ENCODE measurements around the gene CD300H. TPM values are rescaled to one million over a fixed set of nuclear protein-coding genes. Genes with fewer than 3 reads are reported as not detected.
"Not testable (repeated sequence)": the region's sequence is repeated elsewhere in the genome, so short reads cannot be mapped to it uniquely, and the experiment has no call there.

CD300H gene
- total and polyA plus RNA-seq, 11 donors: 0.30 to 1.5 (median 0.69) TPM; not detected in 7

DNA sequence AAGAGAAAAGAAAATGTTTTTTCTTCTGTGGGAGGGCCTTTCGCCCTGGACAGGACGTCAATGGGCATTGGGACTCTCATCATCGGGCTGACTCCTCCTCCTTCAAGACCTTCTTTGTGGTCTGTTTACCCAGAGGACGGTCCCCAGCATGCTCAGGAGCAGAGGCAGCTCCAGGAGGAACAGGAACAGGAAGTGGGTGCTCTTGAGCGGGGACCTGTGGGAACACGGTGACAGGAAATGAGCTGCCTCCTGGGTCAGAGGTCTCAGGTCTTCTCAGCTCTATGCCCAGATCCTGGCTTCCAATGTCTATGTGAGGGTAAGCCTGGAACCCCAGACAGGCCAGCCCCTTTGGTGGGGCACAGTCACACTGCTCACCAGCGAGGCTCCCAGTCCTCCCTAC lies 12.6 kb upstream of the CD300H start:
- intact Hi-C loops (cut with DNase I): no loop called here
- Histone ChIP-seq H3K9me3 (peaks cover 0 to 3% (median 0%) of the 10 kb centered on the region in 12 donors), H3K27ac (no peak overlapping the region), H3K4me1 (peaks cover 0 to 7% (median 0%) of the 10 kb centered on the region in 12 donors), H3K27me3 (peaks cover 0 to 7% (median 0%) of the 10 kb centered on the region in 9 donors), H3K36me3 (no peaks in the 10 kb centered on the region), H3K4me3 (no peak overlapping the region)
- DNase-seq (no peak), ATAC-seq (no peak)
- TF ChIP-seq, protein P1, sequence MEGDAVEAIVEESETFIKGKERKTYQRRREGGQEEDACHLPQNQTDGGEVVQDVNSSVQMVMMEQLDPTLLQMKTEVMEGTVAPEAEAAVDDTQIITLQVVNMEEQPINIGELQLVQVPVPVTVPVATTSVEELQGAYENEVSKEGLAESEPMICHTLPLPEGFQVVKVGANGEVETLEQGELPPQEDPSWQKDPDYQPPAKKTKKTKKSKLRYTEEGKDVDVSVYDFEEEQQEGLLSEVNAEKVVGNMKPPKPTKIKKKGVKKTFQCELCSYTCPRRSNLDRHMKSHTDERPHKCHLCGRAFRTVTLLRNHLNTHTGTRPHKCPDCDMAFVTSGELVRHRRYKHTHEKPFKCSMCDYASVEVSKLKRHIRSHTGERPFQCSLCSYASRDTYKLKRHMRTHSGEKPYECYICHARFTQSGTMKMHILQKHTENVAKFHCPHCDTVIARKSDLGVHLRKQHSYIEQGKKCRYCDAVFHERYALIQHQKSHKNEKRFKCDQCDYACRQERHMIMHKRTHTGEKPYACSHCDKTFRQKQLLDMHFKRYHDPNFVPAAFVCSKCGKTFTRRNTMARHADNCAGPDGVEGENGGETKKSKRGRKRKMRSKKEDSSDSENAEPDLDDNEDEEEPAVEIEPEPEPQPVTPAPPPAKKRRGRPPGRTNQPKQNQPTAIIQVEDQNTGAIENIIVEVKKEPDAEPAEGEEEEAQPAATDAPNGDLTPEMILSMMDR (IDR thresholded peaks at IDR 0.05): no peak
- TF ChIP-seq POLR2A (IDR thresholded peaks at IDR 0.05): no peak
- WGBS, 4 donors: 53 to 67% (median 57%) methylated on average over 7 of the region's 7 CpGs

DNA sequence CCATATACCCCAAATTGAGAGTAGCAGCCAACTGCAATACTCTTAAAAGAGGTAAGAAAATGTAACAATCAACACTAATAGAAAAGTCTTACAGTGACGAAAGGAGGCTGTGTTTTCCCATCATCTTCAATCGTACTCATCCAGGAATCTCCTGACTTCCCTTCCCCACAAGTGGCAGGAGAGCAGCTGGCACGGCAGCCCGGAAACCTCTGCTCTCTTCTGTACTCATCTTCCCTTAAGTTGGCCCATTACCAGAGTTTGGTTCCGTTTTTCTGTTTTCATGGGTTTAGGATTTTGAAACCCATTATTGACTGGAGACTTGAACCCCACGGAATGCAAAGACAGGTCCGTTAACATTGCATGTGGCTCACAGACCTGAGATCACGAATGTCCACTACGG lies 11.7 kb upstream of the CD300H start:
- H3K4me3 ChIP-seq: no peak overlapping the region
- 75 to 86% (median 83%) methylated on average over 9 of the region's 9 CpGs for whole genome bisulfite sequencing, 4 donors
- TF ChIP-seq, protein P1 (IDR thresholded peaks at IDR 0.05): no peak
- no peak for TF ChIP-seq POLR2A (IDR thresholded peaks at IDR 0.05)
- peaks cover 0 to 7% (median 0%) of the 10 kb centered on the region in 12 donors for H3K4me1 ChIP-seq
- no peaks in the 10 kb centered on the region for H3K9me3 ChIP-seq
- no peak overlapping the region for H3K27ac ChIP-seq
- peaks cover 0 to 13% (median 0%) of the 10 kb centered on the region in 9 donors for H3K27me3 ChIP-seq
- ATAC-seq (no peak), DNase-seq (no peak)
- intact Hi-C loops (cut with DNase I): no loop called here
- H3K36me3 ChIP-seq: no peaks in the 10 kb centered on the region

DNA sequence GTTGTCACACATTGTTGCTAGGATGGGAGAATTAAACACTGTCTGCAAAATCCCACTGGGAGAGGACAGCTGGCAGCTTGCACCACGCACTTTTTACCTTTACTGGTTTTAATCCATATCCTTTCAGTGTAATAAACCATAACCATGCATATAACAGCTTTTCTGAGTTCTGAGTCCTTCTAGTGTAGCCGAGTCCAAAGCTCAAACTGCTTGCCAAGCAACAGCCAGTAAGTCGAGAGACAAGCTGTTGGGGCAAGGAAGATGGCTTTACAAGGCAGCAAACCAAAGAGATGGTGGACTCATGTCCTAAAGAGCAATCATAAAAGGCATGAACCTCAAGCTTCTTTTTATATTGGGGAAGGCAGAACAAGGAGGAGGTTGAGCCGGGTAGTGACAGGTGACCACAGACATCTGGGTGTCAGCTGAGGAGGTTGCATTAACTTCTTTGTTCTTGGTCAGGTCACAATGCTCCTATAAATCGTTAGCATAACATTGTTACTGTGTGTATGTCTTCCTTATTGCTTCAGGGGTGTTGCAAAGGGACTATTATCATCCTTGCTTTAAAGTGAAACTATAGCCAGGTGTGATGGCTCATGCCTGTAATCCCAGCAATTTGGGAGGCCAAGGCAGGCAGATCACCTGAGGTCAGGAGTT lies 7.3 kb upstream of the CD300H start:
- WGBS, 4 donors: 72 to 80% (median 79%) methylated on average over 5 of the region's 5 CpGs
- H3K27ac ChIP-seq: no peak overlapping the region
- peaks cover 0 to 4% (median 0%) of the 10 kb centered on the region in 12 donors for H3K9me3 ChIP-seq
- intact Hi-C loops (cut with DNase I): no loop called here
- H3K4me3 ChIP-seq: no peak overlapping the region
- peaks cover 0 to 6% (median 0%) of the 10 kb centered on the region in 12 donors for H3K4me1 ChIP-seq
- H3K27me3 ChIP-seq: peaks cover 0 to 20% (median 0%) of the 10 kb centered on the region in 9 donors
- DNase-seq (no peak), ATAC-seq (no peak)
- TF ChIP-seq, protein P1 (IDR thresholded peaks at IDR 0.05): no peak
- TF ChIP-seq POLR2A (IDR thresholded peaks at IDR 0.05): no peak
- no peaks in the 10 kb centered on the region for H3K36me3 ChIP-seq

DNA sequence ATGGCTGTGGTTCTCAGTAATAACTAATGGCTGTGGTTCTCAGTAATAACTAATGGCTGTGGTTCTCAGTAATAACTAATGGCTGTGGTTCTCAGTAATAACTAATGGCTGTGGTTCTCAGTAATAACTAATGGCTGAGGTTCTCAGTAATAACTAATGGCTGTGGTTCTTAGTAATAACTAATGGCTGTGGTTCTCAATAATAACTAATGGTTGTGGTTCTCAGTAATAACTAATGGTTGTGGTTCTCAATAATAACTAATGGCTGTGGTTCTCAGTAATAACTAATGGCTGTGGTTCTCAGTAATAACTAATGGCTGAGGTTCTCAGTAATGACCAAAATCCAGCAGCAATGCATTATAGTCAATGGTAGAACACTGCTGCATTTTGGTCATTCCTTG lies 6.3 kb upstream of the CD300H start:
- H3K9me3 ChIP-seq; DNase-seq; ATAC-seq; intact Hi-C loops (cut with DNase I); H3K36me3 ChIP-seq; H3K27ac ChIP-seq; H3K4me3 ChIP-seq; H3K4me1 ChIP-seq: not testable (repeated sequence)
- H3K27me3 ChIP-seq: peaks cover 0 to 20% (median 0%) of the 10 kb centered on the region in 9 donors

DNA sequence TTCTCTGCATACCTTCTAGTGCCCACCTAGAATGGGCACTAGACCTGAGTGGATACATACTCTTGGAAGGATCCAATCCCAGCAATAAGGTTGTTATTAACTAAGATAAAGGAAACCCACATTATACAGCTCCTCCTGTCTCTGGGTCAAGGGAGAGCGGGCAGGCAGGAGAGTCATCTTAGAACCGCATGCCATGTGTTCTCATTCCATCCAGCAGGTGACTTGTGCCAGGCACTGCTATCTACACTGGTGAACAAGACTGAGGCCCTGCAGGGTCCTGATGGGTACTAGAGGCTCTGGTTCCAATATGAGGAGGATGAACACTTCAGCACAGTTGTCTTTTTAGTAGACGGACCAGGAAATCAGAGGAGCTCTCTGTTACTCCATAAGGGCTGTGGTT lies 5.9 kb upstream of the CD300H start:
- no peak for ATAC-seq
- Histone ChIP-seq H3K27ac (no peak overlapping the region), H3K4me1 (peaks cover 0 to 12% (median 0%) of the 10 kb centered on the region in 12 donors), H3K27me3 (peaks cover 0 to 20% (median 0%) of the 10 kb centered on the region in 9 donors), H3K36me3 (no peaks in the 10 kb centered on the region), H3K9me3 (peaks cover 0 to 4% (median 0%) of the 10 kb centered on the region in 12 donors), H3K4me3 (no peak overlapping the region)
- WGBS, 4 donors: 70 to 90% (median 83%) methylated on average over 3 of the region's 3 CpGs
- DNase-seq: no peak
- intact Hi-C loops (cut with DNase I): no loop called here
- no peak for TF ChIP-seq POLR2A (IDR thresholded peaks at IDR 0.05)
- TF ChIP-seq, protein P1 (IDR thresholded peaks at IDR 0.05): no peak
